Heart left ventricle (tissue), 13 donors: Measurements from ENCODE around the gene OMP.

Source experiments
- POLR2A ChIP-seq, 2 donors: fragments of 450-650 bp; IDR thresholded peaks; one replicate each; pipeline ENCODE4 v1.6.1; 2017; ENCODE audit warnings: antibody characterized with exemption in 2 of 2, mild to moderate bottlenecking in 2 of 2, moderate library complexity in 2 of 2
- TF ChIP-seq, protein P1 (sequence below), 12 donors: fragments of 200-600 bp; sonication (generic) in 4 of 12; IDR thresholded peaks; one replicate each; pipeline versions ENCODE4 v1.5.0 to v1.8.0; 2018 to 2022; ENCODE audit warnings: antibody characterized with exemption in 12 of 12, mild to moderate bottlenecking in 5 of 12
- donor health status: ischemic (EF 13 %, LVEDD 7.1; RV severe dilation, severe dysfunction).
- donor health status: DM: no; HTN: yes; CAD: no.
- donor health status: DM: no; HTN: no; CAD: no.
- donor health status: ischemic (EF 25% LVEDD 6.9; RV normal size, moderate dysfunction).
- donor health status: ischemic (EF 25% LVEDD 5.7; RV mildly dilated, moderate dysfunction).
- donor health status: ischemic (EF 35%, LVEDD 5.7; RV mildly dilated, moderate dysfunction).
- donor health status: nonischemic (EF 11% LVEDD 7.7; RV severe dilation, severe dysfunction).
- donor health status: DM: yes; HTN: yes; CAD: no.
- donor health status: PGD.
- donor health status: ischemic (EF 29% LVEDD 5.4; RV normal size, mild dysfunction).
- donor health status: nonischemic (EF 23%, LVEDD 6.1; RV moderate dilation, normal function).

GRCh38 chr11:77119531-77119936 is 16.9 kb downstream of the OMP start:
- TF ChIP-seq, protein P1, sequence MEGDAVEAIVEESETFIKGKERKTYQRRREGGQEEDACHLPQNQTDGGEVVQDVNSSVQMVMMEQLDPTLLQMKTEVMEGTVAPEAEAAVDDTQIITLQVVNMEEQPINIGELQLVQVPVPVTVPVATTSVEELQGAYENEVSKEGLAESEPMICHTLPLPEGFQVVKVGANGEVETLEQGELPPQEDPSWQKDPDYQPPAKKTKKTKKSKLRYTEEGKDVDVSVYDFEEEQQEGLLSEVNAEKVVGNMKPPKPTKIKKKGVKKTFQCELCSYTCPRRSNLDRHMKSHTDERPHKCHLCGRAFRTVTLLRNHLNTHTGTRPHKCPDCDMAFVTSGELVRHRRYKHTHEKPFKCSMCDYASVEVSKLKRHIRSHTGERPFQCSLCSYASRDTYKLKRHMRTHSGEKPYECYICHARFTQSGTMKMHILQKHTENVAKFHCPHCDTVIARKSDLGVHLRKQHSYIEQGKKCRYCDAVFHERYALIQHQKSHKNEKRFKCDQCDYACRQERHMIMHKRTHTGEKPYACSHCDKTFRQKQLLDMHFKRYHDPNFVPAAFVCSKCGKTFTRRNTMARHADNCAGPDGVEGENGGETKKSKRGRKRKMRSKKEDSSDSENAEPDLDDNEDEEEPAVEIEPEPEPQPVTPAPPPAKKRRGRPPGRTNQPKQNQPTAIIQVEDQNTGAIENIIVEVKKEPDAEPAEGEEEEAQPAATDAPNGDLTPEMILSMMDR (IDR thresholded peaks at IDR 0.05), result no peak
- TF ChIP-seq POLR2A (IDR thresholded peaks at IDR 0.05), result no peak
